GM12878 (cell line): ENCODE measurements around the gene CAMK2A. TPM values are rescaled to one million over a fixed set of nuclear protein-coding genes. Genes with fewer than 3 reads are reported as not detected.

ENCODE experiments used
- ATAC-seq: fragments of 200-7000 bp; cut with Tn5 transposase; 3 replicates; pipeline ENCODE4 v1.9.1; 2020; ENCODE audit warnings: mild to moderate bottlenecking, moderate library complexity
- BruUV-seq: library from RNA; stranded (reverse); fragments of 400-500 nt; replicated peaks from 2 replicates; lab custom pipeline; 2021; lab: Mats Ljungman, UMichigan
- CTCF ChIA-PET: fragments of 300-600 bp; sonication (Branson Sonifier 250); formaldehyde crosslinking; extraction: SDS; loops from one replicate; lab custom pipeline; 2021; ENCODE audit warnings: inconsistent platforms; lab: Yijun Ruan, JAX
- POLR2A ChIA-PET: fragments of 350-600 bp; formaldehyde crosslinking; extraction: SDS; loops from one replicate; lab custom pipeline; 2021; ENCODE audit warnings: inconsistent platforms; lab: Charles Lee
- RAD21 ChIA-PET: fragments of 300-600 bp; sonication (Branson Sonifier 250); formaldehyde crosslinking; loops from one replicate; lab custom pipeline; 2023; ENCODE audit warnings: antibody characterized with exemption; ENCODE audit not compliant: unreplicated experiment; lab: Charles Lee
- SMC1A ChIA-PET: fragments of 300-600 bp; sonication (Branson Sonifier 250); formaldehyde crosslinking; loops from one replicate; lab custom pipeline; 2023; ENCODE audit not compliant: unreplicated experiment, uncharacterized antibody; lab: Charles Lee
- DNase-seq: peaks from one replicate; pipeline ENCODE4 v3.0.0-alpha.2; 2011; ENCODE audit warnings: low read depth, low spot score
- FAIRE-seq: peaks from 3 replicates; lab custom pipeline; 2011; peaks lifted over from hg19 to GRCh38; lab: Jason Lieb, UNC
- H2AFZ ChIP-seq: 2 replicates; pipeline ENCODE4 v1.6.0; 2011; ENCODE audit warnings: low read depth, low read length, control low read depth; ENCODE audit not compliant: control insufficient read depth
- H3K27ac ChIP-seq: 2 replicates; pipeline ENCODE4 v1.5.1; 2011; ENCODE audit warnings: control low read depth; ENCODE audit not compliant: control insufficient read depth, insufficient read depth
- H3K27me3 ChIP-seq, 2 experiments: replicated peaks in 1 of 2; 2 replicates each; pipeline versions ENCODE4 v1.6.0 to v1.6.1; 2011; ENCODE audit warnings: low read length in 1 of 2; ENCODE audit not compliant: control insufficient read depth in 2 of 2, insufficient read depth in 2 of 2
- H3K36me3 ChIP-seq, 2 experiments: 2 replicates each; pipeline ENCODE4 v1.5.1; 2011; ENCODE audit warnings: low read length in 1 of 2; ENCODE audit not compliant: control insufficient read depth in 2 of 2, insufficient read depth in 2 of 2
- H3K4me1 ChIP-seq: 2 replicates; pipeline ENCODE4 v1.6.1; 2011; ENCODE audit warnings: mild to moderate bottlenecking, low read length, moderate library complexity, mixed read lengths; ENCODE audit not compliant: control insufficient read depth, insufficient read depth
- H3K4me2 ChIP-seq: 2 replicates; pipeline ENCODE4 v1.6.0; 2011; ENCODE audit warnings: control low read depth; ENCODE audit not compliant: control insufficient read depth, insufficient read depth
- H3K4me3 ChIP-seq: fragments of 200-600 bp; sonication (generic); 2 replicates; pipeline ENCODE4 v1.5.1; 2016
- H3K79me2 ChIP-seq: 2 replicates; pipeline ENCODE4 v1.6.0; 2011; ENCODE audit warnings: low read length; ENCODE audit not compliant: control insufficient read depth, insufficient read depth
- H3K9ac ChIP-seq: 2 replicates; pipeline ENCODE4 v1.8.0; 2011; ENCODE audit warnings: low read length, control low read depth, mixed read lengths; ENCODE audit not compliant: control insufficient read depth, insufficient read depth
- H3K9me3 ChIP-seq: replicated peaks from 3 replicates; pipeline ENCODE4 v1.5.1; 2011; ENCODE audit warnings: mild to moderate bottlenecking, low read length; ENCODE audit not compliant: control insufficient read depth, insufficient read depth
- H4K20me1 ChIP-seq: 2 replicates; pipeline ENCODE4 v1.6.0; 2011; ENCODE audit not compliant: control insufficient read depth, insufficient read depth
- ATF2 ChIP-seq: IDR thresholded peaks from 2 replicates; pipeline ENCODE4 v1.6.1; 2012; ENCODE audit warnings: low read length, inconsistent platforms
- BCL3 ChIP-seq: IDR thresholded peaks from 2 replicates; pipeline ENCODE4 v1.6.1; 2011; ENCODE audit warnings: borderline replicate concordance, low read depth, mild to moderate bottlenecking, moderate library complexity, low read length; ENCODE audit not compliant: insufficient read depth, poor library complexity, severe bottlenecking
- BHLHE40 ChIP-seq, 2 experiments: fragments of 450-650 bp in 1 of 2; IDR thresholded peaks; 2 replicates each; pipeline ENCODE4 v1.6.1; 2011 to 2017; ENCODE audit warnings: low read depth in 2 of 2, borderline replicate concordance in 1 of 2, improper control_type of control experiment in 1 of 2, low read length in 1 of 2, mild to moderate bottlenecking in 1 of 2
- CBX5 ChIP-seq: sonication (generic); IDR thresholded peaks from 2 replicates; pipeline ENCODE4 v1.6.1; 2016; ENCODE audit warnings: low read depth, moderate library complexity, mild to moderate bottlenecking, inconsistent platforms
- CHD1 ChIP-seq: IDR thresholded peaks from 2 replicates; pipeline ENCODE4 v1.6.1; 2012; ENCODE audit warnings: low read depth, low read length, improper control_type of control experiment
- E4F1 ChIP-seq: fragments of 450-650 bp; IDR thresholded peaks from 2 replicates; pipeline ENCODE4 v1.6.1; 2018; ENCODE audit warnings: borderline replicate concordance, mild to moderate bottlenecking; ENCODE audit not compliant: partially characterized antibody
- EGR1 ChIP-seq, 2 experiments: IDR thresholded peaks; 1 replicate in 1 of 2; 2 replicates in 1 of 2; pipeline ENCODE4 v1.6.1; 2011 to 2012; ENCODE audit warnings: low read depth in 2 of 2, low read length in 2 of 2, borderline replicate concordance in 1 of 2, mild to moderate bottlenecking in 1 of 2, moderate library complexity in 1 of 2
- IKZF2 ChIP-seq, 2 experiments: fragments of 450-650 bp; IDR thresholded peaks; 2 replicates each; pipeline ENCODE4 v1.6.1; 2017; ENCODE audit warnings: mild to moderate bottlenecking in 2 of 2, moderate library complexity in 2 of 2
- IRF3 ChIP-seq: fragments of 450-650 bp; IDR thresholded peaks from 2 replicates; pipeline ENCODE4 v1.6.1; 2014; ENCODE audit warnings: mild to moderate bottlenecking
- MTA2 ChIP-seq: fragments of 450-650 bp; IDR thresholded peaks from 2 replicates; pipeline ENCODE4 v1.6.1; 2016; ENCODE audit warnings: low read depth, mild to moderate bottlenecking, moderate library complexity
- NFYB ChIP-seq: IDR thresholded peaks from 2 replicates; pipeline ENCODE4 v1.6.1; 2011; ENCODE audit warnings: low read depth, mild to moderate bottlenecking, low read length, improper control_type of control experiment, moderate library complexity; ENCODE audit not compliant: insufficient read depth
- PAX5 ChIP-seq: IDR thresholded peaks from 2 replicates; pipeline ENCODE4 v1.6.1; 2011; ENCODE audit warnings: low read depth, low read length, borderline replicate concordance
- RB1 ChIP-seq: fragments of 450-650 bp; formaldehyde crosslinking; IDR thresholded peaks from 2 replicates; pipeline ENCODE4 v1.6.1; 2017; ENCODE audit warnings: mild to moderate bottlenecking, borderline replicate concordance
- TARDBP ChIP-seq: IDR thresholded peaks from 2 replicates; pipeline ENCODE4 v1.6.1; 2016; ENCODE audit warnings: borderline replicate concordance
- USF2 ChIP-seq: IDR thresholded peaks from 2 replicates; pipeline ENCODE4 v1.6.1; 2011; ENCODE audit warnings: low read depth, low read length, improper control_type of control experiment, borderline replicate concordance
- ZNF207 ChIP-seq: fragments of 450-650 bp; IDR thresholded peaks from 2 replicates; pipeline ENCODE4 v1.6.1; 2014; ENCODE audit warnings: antibody characterized with exemption, mild to moderate bottlenecking, borderline replicate concordance
- ZNF274 ChIP-seq: IDR thresholded peaks from one replicate; pipeline ENCODE4 v1.8.0; 2011; ENCODE audit not compliant: insufficient read length, insufficient read depth
- WGBS: methylation state at CpG from one replicate; pipeline ENCODE4 v1.1.6; 2016; ENCODE audit warnings: low lambda C conversion rate; ENCODE audit not compliant: insufficient replicate concordance, insufficient coverage; ENCODE audit errors: missing lambda C conversion rate; 5-methylcytosine and 5-hydroxymethylcytosine counted together
- in situ Hi-C: fragments of 300-500 bp; cut with MboI; formaldehyde crosslinking; loops from 9 replicates; pipeline ENCODE4 v1.14.3; 2018; ENCODE audit warnings: mixed read lengths
- intact Hi-C: fragments of 100-400 bp; cut with micrococcal nuclease; formaldehyde crosslinking; loops from one replicate; pipeline ENCODE4 v1.14.2; 2022; ENCODE audit not compliant: unreplicated experiment
- polyA plus RNA-seq, 11 experiments: library from polyadenylated mRNA; depleted of rRNA in 4 of 11; unstranded in 6 of 11; stranded (reverse) in 5 of 11; fragments of >200 nt; fragmentation: Nextera tagmentation in 4 of 11; fragmentation: Illumina TruSeq in 1 of 11; extraction: Ambion mirVana in 4 of 11; extraction: Trizol in 1 of 11; gene quantifications; 1 replicate in 1 of 11; 2 replicates in 10 of 11; pipeline versions ENCODE4 v1.2.1 to v1.2.3, GENCODE V29; 2011 to 2016; ENCODE audit warnings: inconsistent platforms in 2 of 11, missing spikeins in 2 of 11, low read depth in 1 of 11
- total RNA-seq, 4 experiments: library from RNA; depleted of rRNA in 3 of 4; stranded (reverse); fragments of >200 nt in 3 of 4; fragmentation: Illumina TruSeq in 1 of 4; extraction: Trizol in 1 of 4; gene quantifications; 2 replicates each; pipeline versions ENCODE4 v1.2.1 to v1.2.3, GENCODE V29; 2013 to 2021

Gene CAMK2A
- total and polyA plus RNA-seq, 10 of the 15 experiments (the other 5 are each of a cell fraction or from before 2014, with no cell fraction given), result 0.11 TPM; not detected in 9

GRCh38 chr5:150312518-150312917, 22.9 kb upstream of the CAMK2A start:
- no peak for ATAC-seq
- 45% methylated on average over 6 of the region's 6 CpGs for WGBS
- H3K79me2 ChIP-seq, result no peaks in the 10 kb centered on the region
- in situ Hi-C loops, result no loop called here
- ChIA-PET SMC1A (interaction anchor here (0.6 kb wide), 1 partner anchor 12 kb away, joined by 3 read pairs; no protein-coding TSS in a partner anchor), CTCF (no interaction called here), RAD21 (no interaction called here), POLR2A (no interaction called here)
- BruUV-seq, result no TSS peak
- H3K4me2 ChIP-seq, result no peak overlapping the region
- no peak for FAIRE-seq
- H3K4me3 ChIP-seq, result no peak overlapping the region
- no peaks in the 10 kb centered on the region for H3K4me1 ChIP-seq
- H3K9me3 ChIP-seq, result no peaks in the 10 kb centered on the region
- no peaks in the 10 kb centered on the region for H4K20me1 ChIP-seq
- DNase-seq, result no peak
- no peak overlapping the region for H3K9ac ChIP-seq
- H3K36me3 ChIP-seq, result no peaks in the 10 kb centered on the region
- intact Hi-C loops, result no loop called here
- peaks cover 3 to 6% of the 10 kb centered on the region in 2 experiments; a peak in 3 of 4 replicates for H3K27me3 ChIP-seq
- H2AFZ ChIP-seq, result no peak overlapping the region
- H3K27ac ChIP-seq, result no peak overlapping the region
- no peak for TF ChIP-seq ZNF207
- no peak for TF ChIP-seq TARDBP
- TF ChIP-seq RB1, result no peak
- no peak for TF ChIP-seq E4F1
- no peak for TF ChIP-seq IRF3
- no peak for TF ChIP-seq ZNF274
- TF ChIP-seq USF2, result no peak
- TF ChIP-seq PAX5, result no peak
- TF ChIP-seq CHD1, result no peak
- no peak for TF ChIP-seq MTA2
- TF ChIP-seq EGR1 (IDR thresholded peaks at IDR 0.05; ENCODE audit: borderline replicate concordance in 1 of 2, low read depth in 2 of 2, low read length in 2 of 2), result no peak
- TF ChIP-seq BCL3, result no peak
- no peak for TF ChIP-seq CBX5
- TF ChIP-seq BHLHE40 (IDR thresholded peaks at IDR 0.05; ENCODE audit: borderline replicate concordance in 1 of 2, low read depth in 2 of 2, low read length in 1 of 2), result no peak
- no peak for TF ChIP-seq IKZF2 (IDR thresholded peaks at IDR 0.05)
- TF ChIP-seq ATF2, result no peak
- no peak for TF ChIP-seq NFYB
